SIG-M5 (cell line): ENCODE measurements around the gene UAP1L1.
"Not testable (repeated sequence)": the region's sequence is repeated elsewhere in the genome, so short reads cannot be mapped to it uniquely, and the experiment has no call there.

Experiments used
- DNase-seq: peaks from one replicate; lab custom pipeline; 2025; lab: John Stamatoyannopoulos, UW

Gene UAP1L1

GRCh38 chr9:137115394-137116026, 38.2 kb downstream of the UAP1L1 start:
- DNase-seq: no peak

- no peak for DNase-seq
Observed at GRCh38 chr9:137116027-137116507, 38.8 kb downstream of the UAP1L1 start.

- no peak for DNase-seq
Observed at GRCh38 chr9:137116728-137117127, 39.4 kb downstream of the UAP1L1 start.

DNA sequence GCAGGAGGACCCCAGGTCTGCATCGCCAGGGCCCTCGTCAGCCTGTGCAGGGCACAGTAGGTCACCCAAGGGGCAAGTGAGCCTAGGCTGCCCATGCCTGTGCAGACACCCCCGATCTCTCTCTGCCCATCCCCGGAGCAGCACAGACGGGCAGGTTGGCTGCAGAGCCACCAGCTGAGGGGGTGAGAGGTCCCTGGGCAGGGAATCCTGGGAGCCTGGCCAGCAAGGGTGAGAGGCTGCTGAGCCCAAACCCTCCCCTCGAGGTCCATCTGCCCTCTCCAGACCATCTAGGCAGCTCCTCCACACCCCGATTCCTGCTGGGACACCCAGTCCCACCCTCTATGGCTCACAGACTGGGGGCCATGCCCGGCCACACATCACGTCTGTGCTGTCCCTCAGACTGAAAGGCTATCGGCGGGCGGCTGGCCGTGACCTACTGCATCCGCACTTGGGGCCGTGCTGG, 40.0 kb downstream of the UAP1L1 start:
- no peak for DNase-seq

DNA sequence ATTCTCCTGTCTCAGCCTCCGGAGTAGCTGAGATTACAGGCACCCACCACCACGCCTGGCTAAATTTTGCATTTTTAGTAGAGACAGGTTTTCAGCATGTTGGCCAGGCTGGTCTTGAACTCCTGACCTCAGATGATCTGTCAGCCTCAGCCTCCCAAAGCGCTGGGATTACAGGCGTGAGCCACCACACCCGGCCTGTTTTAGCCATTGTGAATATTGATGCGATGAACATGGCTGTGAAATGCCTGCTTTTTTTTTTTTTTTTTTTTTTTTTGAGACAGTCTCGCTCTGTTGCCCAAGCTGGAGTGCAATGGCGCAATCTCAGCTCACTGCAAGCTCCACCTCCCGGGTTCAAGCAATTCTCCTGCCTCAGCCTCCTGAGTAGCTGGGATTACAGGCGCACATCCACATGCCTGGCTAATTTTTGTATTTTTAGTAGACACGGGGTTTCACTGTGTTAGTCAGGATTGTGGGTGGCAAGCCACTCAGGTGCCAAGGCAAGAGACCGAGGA, 40.8 kb downstream of the UAP1L1 start:
- DNase-seq: not testable (repeated sequence)

- DNase-seq: not testable (repeated sequence)
Observed at GRCh38 chr9:137121927-137122795, 44.8 kb downstream of the UAP1L1 start.

- not testable (repeated sequence) for DNase-seq
Observed at GRCh38 chr9:137122796-137123467, 45.6 kb downstream of the UAP1L1 start.

- no peak for DNase-seq
Observed at GRCh38 chr9:137123468-137123837, 46.1 kb downstream of the UAP1L1 start.

GRCh38 chr9:137123952-137124462, 46.7 kb downstream of the UAP1L1 start:
- not testable (repeated sequence) for DNase-seq

GRCh38 chr9:137126786-137127185, 49.5 kb downstream of the UAP1L1 start:
- DNase-seq: no peak

GRCh38 chr9:137127301-137128157, 50.2 kb downstream of the UAP1L1 start:
- no peak for DNase-seq

DNA sequence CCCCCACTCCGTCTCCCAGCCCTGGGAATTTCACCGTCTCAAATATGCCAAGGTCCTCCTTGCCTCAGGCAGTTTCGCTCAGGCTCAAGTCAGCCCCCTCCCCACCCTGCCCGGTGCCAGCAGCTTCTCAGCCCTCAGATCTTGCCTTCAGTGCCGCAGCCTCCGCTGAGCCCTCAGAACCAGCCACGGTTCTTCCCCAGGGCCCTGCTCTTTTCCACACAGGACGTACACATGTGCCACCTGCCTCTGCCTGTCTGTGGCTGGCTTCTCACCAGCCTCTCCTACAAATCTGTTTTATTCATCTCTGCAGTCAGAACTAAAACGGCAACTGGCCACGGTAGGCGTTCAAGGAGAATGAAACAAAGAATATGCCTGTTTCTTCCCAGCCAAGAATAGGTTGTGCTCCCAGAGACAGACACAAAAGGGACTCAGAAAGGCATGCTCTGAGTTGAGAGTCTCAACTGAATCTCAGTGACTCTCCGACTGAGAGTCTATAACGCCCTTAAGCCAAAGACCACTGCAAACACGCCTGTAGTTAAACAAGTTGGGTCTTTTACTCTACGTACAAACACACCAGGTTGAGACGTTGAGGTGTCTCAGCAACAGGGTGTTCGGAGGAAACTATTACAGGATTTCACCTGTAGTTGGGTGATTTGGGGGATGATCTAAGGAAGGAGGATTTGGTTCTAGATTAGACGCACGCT, 51.0 kb downstream of the UAP1L1 start:
- no peak for DNase-seq

DNA sequence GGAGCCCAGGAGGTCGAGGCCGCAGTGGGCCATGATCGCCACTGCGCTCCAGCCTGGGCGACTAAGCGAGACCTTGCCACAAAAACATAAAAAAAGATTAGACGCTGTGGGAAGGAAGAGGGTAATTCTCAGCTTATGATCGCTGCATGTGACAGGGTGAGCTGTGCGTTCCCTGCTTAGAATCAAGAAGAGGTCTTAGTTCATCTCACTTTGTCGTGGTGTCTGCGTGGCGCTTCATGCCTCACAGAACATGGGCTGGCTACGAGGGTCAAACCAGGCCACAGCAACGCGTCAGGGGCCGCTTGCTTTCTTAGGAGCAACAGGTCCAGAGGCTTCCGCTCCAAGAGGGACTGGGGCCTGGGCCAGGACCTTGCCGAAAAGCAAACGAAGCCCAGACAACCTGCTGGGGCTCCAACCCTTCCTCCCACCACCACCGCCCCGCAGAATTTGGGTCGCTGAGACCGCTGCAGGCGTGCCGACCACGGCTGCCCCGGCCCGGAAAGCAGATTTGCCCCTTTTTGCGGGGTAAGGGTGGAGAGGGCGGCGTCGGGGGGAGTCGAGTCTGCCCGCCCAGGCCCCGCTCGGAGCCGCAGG, 51.6 kb downstream of the UAP1L1 start:
- no peak for DNase-seq

DNA sequence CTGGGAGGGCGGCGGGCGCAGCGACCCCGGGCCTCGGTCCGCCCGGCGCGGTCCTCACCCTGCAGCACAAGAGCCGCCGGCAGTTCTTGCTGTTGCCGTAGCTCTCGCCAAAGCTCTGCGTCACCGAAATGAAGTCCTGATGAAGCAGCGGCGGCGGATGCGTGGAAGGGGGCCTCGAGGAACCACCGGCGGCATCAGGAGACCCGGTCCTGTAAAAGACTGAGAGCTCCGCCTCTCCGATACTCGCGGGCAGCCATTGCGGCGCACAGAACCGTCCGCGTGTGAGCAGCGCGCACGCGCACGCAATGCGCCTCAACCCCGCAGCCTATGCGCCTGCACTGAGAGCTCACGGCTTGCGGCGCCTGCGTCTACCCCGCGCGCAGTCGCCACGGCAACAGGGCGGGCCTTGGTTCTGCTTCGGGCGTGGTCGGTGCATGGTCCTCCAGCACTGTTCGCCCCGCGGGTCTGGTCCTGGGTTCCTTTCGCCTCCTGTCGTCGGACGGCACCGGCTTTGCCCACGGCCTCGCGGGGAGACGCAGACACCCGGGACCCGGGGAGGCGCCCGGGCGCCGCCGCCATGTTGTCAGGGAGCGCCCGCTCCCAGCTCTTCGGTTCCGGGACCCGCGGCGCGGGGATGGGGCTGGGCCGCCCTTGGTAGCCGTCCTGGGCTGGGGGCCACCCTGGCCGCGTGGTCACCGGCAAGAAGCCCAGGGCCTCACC, 52.3 kb downstream of the UAP1L1 start:
- DNase-seq: peak; percentile 40

DNA sequence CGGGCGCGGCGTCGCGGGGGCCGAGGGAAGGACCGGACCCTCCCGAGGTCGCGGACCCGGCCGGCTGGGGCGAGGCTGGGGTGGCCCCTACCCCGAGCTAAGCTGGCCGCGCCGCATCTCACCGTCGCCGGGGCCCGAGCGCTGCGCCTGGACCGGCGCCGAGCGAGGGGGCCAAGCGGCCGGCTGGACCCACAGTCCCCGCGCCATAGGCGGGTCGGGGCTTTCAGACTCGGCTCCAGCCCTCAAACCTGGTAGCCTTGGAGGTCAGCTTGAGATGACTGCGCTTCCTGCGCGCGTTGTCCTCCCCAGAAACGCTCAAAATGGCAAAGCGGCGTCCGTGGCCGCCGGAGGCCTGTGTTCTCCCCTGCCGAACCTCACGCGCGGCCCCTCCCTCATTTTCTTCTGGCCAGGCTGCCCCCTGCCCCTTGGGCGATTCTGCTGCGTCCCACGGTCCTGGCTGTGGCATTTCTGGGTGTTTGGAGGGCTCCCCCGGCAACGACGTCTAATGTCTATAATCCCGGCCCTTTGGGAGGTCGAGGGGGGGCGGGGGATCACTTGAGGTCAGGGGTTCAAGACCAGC, 52.9 kb downstream of the UAP1L1 start:
- DNase-seq: no peak
